MCF 10A (cell line): Measurements from ENCODE around the gene PNRC1. TPM values are rescaled to one million over a fixed set of nuclear protein-coding genes. Genes with fewer than 3 reads are reported as not detected.

Experiments
- BruUV-seq: library from RNA; stranded (reverse); fragments of 400-500 nt; replicated peaks from 2 replicates; lab custom pipeline; 2021; lab: Mats Ljungman, UMichigan
- CTCF ChIA-PET: fragments of 300-600 bp; sonication (Branson Sonifier 250); formaldehyde crosslinking; extraction: SDS; loops from one replicate; lab custom pipeline; 2021; ENCODE audit warnings: antibody characterized with exemption, inconsistent platforms; lab: Yijun Ruan, JAX
- POLR2A ChIA-PET: fragments of 300-600, 350-650 bp; sonication (Branson Sonifier 250); formaldehyde crosslinking; extraction: SDS; loops from one replicate; lab custom pipeline; 2020; ENCODE audit warnings: antibody characterized with exemption, inconsistent platforms; lab: Yijun Ruan, JAX
- DNase-seq: peaks from one replicate; pipeline ENCODE4 v3.0.0-alpha.2; 2018; ENCODE audit not compliant: unreplicated experiment
- H3K27ac Mint-ChIP-seq: one replicate; pipeline ENCODE4 v1.8.0; 2022; ENCODE audit warnings: mild to moderate bottlenecking, low read depth, mixed read lengths; ENCODE audit not compliant: unreplicated experiment
- H3K27me3 Mint-ChIP-seq: one replicate; pipeline ENCODE4 v1.8.0; 2022; ENCODE audit warnings: mixed read lengths; ENCODE audit not compliant: insufficient read depth, unreplicated experiment
- H3K36me3 Mint-ChIP-seq: one replicate; pipeline ENCODE4 v1.8.0; 2022; ENCODE audit warnings: mild to moderate bottlenecking, moderate library complexity, mixed read lengths; ENCODE audit not compliant: insufficient read depth, unreplicated experiment
- H3K4me1 Mint-ChIP-seq: one replicate; pipeline ENCODE4 v1.8.0; 2022; ENCODE audit warnings: mixed read lengths; ENCODE audit not compliant: insufficient read depth, unreplicated experiment
- H3K4me3 Mint-ChIP-seq: one replicate; pipeline ENCODE4 v1.8.0; 2022; ENCODE audit warnings: mild to moderate bottlenecking, moderate library complexity, mixed read lengths; ENCODE audit not compliant: unreplicated experiment
- H3K9me3 Mint-ChIP-seq: one replicate; pipeline ENCODE4 v1.8.0; 2022; ENCODE audit warnings: mixed read lengths; ENCODE audit not compliant: unreplicated experiment
- intact Hi-C: fragments of 100-400 bp; cut with micrococcal nuclease; formaldehyde crosslinking; loops from 2 replicates; pipeline ENCODE4 v1.14.1; 2022
- total RNA-seq: library from RNA; stranded (reverse); gene quantifications from 2 replicates; pipeline ENCODE4 v1.2.3, GENCODE V29; 2022
- TF ChIP-seq, protein P1 (sequence below): fragments of 200-600 bp; IDR thresholded peaks from one replicate; pipeline ENCODE4 v1.8.0; 2022; ENCODE audit warnings: antibody characterized with exemption, mild to moderate bottlenecking; ENCODE audit not compliant: unreplicated experiment

Gene PNRC1
- total RNA-seq, 1 experiment from 2014 or later, result 158 TPM

DNA sequence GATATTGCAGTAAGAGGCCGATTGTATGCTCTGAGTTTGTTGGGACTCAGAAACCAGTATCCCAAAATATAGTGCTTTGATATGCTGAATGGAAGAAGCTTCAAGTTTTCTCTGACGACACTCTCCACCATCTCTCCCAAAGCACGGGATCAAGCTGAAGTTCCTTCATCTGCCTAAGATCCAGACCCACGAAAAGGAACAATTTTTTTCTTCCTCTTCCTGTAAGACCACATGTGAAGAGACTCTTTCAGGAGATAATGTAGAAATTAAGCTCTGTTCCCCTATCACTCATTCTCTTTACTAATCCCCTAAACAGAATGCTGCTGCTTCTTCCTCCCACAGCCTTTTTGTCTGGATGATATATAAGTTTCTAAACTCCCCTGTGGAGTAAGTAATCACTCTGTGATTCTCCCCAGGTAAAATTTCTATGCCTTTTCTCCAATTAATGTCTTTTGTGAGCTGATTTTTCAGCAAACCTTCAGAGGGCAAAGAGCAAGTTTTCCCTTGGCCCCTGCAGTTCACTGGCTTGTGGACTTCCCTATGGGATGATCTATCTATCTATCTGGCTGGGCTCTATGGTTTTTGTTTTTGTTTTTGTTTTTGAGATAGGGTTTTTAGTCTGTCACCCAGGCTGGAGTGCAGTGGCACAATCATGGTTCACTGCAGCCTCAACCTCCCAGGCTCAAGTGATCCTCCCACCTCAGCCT is 13.5 kb upstream of the PNRC1 start:
- no TSS peak for BruUV-seq
- DNase-seq, result no peak
- Mint-ChIP-seq H3K27ac (no peak overlapping the region), H3K9me3 (no peaks in the 10 kb centered on the region), H3K4me1 (peaks cover 12% of the 10 kb centered on the region), H3K36me3 (no peaks in the 10 kb centered on the region), H3K27me3 (no peaks in the 10 kb centered on the region), H3K4me3 (no peak overlapping the region)
- ChIA-PET CTCF (interaction anchor here (0.7 to 1.9 kb wide), 3 partner anchors 12 to 305 kb away, joined by 3 to 7 read pairs (median 3); no protein-coding TSS in a partner anchor), POLR2A (interaction anchor here (0.7 to 8.4 kb wide), 9 partner anchors 10 to 84 kb away, joined by 3 to 124 read pairs (median 6); partner anchors contain the start of gene PNRC1)
- intact Hi-C loops, result no loop called here
- TF ChIP-seq, protein P1, sequence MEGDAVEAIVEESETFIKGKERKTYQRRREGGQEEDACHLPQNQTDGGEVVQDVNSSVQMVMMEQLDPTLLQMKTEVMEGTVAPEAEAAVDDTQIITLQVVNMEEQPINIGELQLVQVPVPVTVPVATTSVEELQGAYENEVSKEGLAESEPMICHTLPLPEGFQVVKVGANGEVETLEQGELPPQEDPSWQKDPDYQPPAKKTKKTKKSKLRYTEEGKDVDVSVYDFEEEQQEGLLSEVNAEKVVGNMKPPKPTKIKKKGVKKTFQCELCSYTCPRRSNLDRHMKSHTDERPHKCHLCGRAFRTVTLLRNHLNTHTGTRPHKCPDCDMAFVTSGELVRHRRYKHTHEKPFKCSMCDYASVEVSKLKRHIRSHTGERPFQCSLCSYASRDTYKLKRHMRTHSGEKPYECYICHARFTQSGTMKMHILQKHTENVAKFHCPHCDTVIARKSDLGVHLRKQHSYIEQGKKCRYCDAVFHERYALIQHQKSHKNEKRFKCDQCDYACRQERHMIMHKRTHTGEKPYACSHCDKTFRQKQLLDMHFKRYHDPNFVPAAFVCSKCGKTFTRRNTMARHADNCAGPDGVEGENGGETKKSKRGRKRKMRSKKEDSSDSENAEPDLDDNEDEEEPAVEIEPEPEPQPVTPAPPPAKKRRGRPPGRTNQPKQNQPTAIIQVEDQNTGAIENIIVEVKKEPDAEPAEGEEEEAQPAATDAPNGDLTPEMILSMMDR, result no peak

DNA sequence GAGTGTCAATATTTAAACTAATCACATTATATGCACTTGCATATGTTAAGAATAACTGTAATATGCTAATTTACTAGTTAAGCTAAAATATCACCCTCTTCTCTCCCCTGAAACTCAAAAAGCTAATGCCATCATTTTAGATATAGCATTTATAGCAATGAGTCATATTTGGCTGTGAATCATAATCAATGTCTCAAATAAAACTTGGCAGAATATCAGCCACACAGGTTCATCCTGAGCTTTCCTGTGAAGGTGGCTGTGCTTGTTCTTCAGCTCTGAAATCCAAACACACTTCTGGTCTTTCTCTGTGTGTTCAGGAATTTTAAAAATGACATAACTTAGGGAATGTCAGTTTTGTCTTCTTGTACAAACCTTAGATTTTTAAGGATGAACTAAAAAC is 12.8 kb upstream of the PNRC1 start:
- Mint-ChIP-seq H3K27ac (no peak overlapping the region), H3K9me3 (no peaks in the 10 kb centered on the region), H3K27me3 (no peaks in the 10 kb centered on the region), H3K36me3 (no peaks in the 10 kb centered on the region), H3K4me3 (no peak overlapping the region), H3K4me1 (peaks cover 12% of the 10 kb centered on the region)
- peak; percentile 75 for DNase-seq
- CTCF ChIA-PET, result interaction anchor here (1.2 to 1.9 kb wide), 2 partner anchors 11 to 304 kb away, joined by 3 to 7 read pairs; no protein-coding TSS in a partner anchor
- POLR2A ChIA-PET, result interaction anchor here (0.7 to 8.4 kb wide), 10 partner anchors 9 to 85 kb away, joined by 3 to 124 read pairs (median 6); partner anchors contain the start of gene PNRC1
- TF ChIP-seq, protein P1, result no peak
- no TSS peak for BruUV-seq
- intact Hi-C loops, result no loop called here

DNA sequence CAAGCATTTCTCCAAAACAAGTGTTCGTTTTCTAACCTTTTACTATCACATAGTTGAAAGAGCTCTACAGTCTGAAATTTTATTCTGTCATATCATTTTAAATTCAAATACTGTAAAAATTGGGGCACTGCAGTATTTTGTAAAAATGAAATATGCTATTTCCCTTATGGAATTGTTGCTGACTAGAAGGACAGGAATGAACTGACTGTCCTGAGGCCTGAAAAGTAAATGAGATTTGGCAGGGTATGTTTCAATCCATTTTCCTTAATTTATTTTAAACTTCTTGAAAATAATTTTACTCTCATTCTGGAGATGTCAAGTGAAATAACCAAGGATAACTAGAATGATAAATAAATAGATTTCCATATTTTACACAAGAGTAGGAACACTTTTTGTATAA is 11.9 kb upstream of the PNRC1 start:
- BruUV-seq, result no TSS peak
- ChIA-PET CTCF (interaction anchor here (0.6 to 1.9 kb wide), 2 partner anchors 10 to 86 kb away, joined by 3 to 7 read pairs; no protein-coding TSS in a partner anchor), POLR2A (interaction anchor here (1.1 to 8.4 kb wide), 6 partner anchors 12 to 86 kb away, joined by 3 to 124 read pairs (median 22); partner anchors contain the start of gene PNRC1)
- TF ChIP-seq, protein P1, result no peak
- Mint-ChIP-seq H3K36me3 (no peaks in the 10 kb centered on the region), H3K27ac (no peak overlapping the region), H3K9me3 (no peaks in the 10 kb centered on the region), H3K27me3 (no peaks in the 10 kb centered on the region), H3K4me1 (peaks cover 12% of the 10 kb centered on the region), H3K4me3 (no peak overlapping the region)
- DNase-seq, result no peak
- intact Hi-C loops, result no loop called here

DNA sequence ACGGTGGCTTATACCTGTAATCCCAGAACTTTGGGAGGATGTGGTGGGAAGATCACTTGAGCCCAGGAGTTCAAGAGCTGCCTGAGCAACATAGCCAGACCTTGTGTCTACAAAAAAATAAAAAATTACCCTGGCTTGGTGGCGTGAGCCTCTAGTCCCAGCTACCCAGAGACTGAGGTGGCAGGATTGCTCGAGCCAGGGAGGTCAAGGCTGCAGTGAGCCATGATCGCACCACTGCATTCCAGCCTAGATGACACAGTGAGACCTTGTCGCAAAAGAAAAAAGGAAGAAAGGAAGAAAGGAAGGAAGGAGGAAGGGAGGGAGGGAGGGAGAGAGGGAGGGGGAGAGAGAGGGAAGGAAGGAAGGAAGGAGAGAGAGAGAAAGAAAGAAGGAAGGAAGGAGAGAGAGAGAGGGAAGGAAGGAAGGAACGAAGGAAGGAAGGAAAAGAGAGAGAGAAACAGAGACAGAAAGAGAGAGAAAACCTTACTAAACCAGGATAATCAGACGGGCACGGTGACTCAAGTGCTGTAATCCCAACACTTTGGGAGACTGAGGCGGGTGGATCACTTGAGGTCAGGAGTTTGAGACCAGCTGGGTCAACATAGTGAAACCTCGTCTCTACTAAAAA is 10.9 kb upstream of the PNRC1 start:
- Mint-ChIP-seq H3K4me3 (no peak overlapping the region), H3K36me3 (no peaks in the 10 kb centered on the region), H3K9me3 (no peaks in the 10 kb centered on the region), H3K27me3 (no peaks in the 10 kb centered on the region), H3K27ac (no peak overlapping the region), H3K4me1 (peaks cover 12% of the 10 kb centered on the region)
- TF ChIP-seq, protein P1, result no peak
- BruUV-seq, result no TSS peak
- no peak for DNase-seq
- CTCF ChIA-PET, result interaction anchor here (0.6 to 1.7 kb wide), 4 partner anchors 10 to 88 kb away, joined by 3 to 4 read pairs (median 3); no protein-coding TSS in a partner anchor
- intact Hi-C loops, result no loop called here
- POLR2A ChIA-PET, result interaction anchor here (0.6 to 8.4 kb wide), 4 partner anchors 11 to 562 kb away, joined by 4 to 124 read pairs (median 32); partner anchors contain the start of gene PNRC1
